ENCODE data around the gene KIF17.

KIF17 gene

DNA sequence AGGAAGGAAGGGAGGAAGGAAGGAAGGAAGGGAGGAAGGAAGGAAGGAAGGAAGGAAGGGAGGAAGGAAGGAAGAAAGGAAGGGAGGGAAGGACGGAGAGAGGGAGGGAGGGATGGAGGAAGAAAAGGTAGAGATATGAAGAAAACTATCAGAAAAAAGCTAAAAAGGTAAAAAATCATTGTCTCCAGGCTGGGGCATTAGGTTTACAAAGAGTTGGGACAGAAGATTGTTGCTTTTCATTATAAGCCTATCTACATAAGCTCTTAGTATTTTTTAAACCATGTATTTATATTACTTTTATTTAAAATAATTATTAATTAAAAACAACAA lies 91.7 kb downstream of the KIF17 start:
- no peak for DNase-seq (ENCODE audit: low read depth, low spot score)

GRCh38 chr1:20625176-20626097 lies 92.4 kb downstream of the KIF17 start:
- DNase-seq (ENCODE audit: low read depth, low spot score) = no peak

DNA sequence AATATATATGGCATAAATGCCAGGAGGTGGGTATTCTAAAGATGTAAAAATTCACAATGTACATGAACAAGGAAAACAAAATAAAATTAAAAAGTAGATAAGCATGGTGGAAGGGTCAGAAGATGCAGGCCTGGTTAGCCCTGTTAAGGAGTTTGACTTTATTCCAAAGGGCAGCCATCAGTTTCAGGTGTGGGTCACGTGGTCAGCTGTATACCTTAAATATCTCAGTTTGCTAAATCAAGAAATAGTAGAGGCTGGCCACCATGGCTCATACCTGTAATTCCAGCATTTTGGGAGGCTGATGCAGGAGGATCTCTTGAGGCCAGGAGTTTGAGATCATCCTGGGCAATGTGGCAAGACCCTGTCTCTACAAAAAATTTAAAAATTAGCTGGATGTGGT lies 93.1 kb downstream of the KIF17 start:
- DNase-seq (ENCODE audit: low read depth, low spot score) = no peak

GRCh38 chr1:20621012-20621411 lies 96.8 kb downstream of the KIF17 start:
- no peak for DNase-seq (ENCODE audit: low read depth, low spot score)

DNA sequence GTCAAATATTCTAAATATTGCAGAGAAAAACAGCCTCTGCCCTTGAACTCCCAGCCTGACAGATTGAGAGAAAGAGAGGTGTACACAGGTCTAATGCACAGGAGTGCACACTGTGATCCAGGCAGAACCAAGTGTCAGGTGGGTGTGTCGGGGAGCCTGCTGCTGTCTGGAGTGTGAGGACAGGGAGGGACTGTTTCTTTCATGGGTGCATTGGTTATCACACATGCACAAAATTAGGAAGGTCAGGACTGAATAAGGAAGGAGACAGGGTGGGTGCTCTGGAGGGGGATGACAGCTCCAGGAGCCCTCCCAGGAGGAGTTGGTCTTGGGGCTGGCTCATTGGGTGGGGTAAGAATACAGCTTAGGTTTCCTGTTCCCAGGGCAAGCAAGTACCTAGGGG lies 97.8 kb downstream of the KIF17 start:
- no peak for DNase-seq (ENCODE audit: low read depth, low spot score)

DNA sequence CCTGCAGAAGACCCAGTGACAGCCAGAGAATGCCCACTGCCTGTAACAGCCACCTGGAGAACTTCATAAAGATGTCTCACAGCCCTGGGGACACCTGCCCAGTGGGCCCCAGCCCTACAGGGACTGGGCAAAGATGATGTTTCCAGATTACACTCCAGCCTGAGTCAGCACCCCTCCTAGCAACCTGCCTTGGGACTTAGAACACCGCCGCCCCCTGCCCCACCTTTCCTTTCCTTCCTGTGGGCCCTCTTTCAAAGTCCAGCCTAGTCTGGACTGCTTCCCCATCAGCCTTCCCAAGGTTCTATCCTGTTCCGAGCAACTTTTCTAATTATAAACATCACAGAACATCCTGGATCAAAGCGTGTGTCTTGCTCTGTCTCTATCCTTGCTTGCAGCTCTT lies 99.3 kb downstream of the KIF17 start:
- DNase-seq (ENCODE audit: low read depth, low spot score) = no peak

DNA sequence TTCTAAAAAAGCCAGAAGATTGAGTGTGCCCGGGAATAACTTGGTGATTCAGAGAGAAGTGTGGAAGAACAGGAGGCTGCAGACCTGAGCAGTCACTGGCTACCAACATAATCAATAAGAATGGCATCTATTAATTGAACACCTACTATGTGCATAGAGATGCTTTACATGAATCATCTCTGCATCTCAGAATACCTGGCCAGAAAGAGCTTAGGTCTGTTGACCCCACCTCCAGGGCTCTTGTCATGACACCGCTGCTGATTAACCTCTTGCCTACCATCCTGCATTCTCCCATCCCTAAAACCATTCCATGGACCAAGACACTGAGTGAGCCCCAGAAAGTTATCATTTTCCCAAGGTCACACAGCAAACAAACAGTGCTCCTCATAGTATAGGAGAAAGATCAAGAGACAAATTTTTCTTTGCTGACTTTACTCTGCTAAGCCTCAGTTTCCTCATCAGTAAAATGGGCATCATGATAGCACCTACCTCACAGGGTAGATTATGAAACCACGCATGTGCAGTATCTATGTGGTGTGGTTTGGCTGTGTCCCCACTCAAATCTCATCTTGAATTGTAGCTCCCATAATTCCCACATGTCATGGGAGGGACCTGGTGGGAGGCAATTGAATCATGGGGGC lies 100.8 kb downstream of the KIF17 start:
- DNase-seq (ENCODE audit: low read depth, low spot score) = no peak

DNA sequence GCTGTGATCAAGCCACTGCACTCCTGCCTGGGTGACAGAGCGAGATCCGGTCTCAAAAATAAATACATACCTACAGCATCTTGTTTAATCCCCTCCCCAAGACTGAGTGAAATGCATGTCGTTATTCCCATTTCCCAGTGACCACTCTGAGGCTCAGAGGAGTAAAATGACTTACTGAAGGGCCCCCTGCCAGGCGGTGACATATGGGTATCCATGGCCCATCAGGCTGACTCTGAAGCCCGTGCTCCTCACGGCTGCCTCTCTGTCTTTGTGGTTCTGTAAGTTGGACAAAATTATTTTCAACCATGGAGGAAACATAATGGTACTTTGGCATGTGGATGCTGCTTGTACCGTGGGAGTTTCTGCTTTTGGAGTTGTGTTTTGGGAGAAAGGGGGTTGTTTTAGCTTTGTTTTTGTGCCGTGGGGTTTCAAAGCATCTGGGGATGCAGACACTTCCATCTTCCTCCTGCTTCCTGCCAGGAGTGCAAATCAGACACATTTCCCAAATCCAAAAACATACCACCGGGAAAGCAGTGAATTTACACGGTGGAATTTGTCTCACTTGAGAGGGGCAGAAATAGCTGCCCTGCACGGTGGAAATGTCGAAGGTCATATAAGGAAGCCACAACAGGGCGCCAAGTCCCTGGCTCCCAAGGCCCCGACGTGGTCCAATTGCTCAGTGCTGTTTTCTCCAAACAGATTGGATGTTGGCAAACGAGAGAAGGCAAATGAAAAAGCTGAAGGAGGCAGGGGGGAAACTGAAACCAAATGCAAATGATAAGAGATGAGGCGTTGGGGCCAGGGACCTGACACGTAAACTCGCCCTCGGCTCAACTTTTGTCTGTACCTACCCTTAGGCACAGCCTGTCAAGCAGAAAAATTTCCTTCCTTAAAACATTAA lies 101.6 kb downstream of the KIF17 start:
- DNase-seq (ENCODE audit: low read depth, low spot score) = no peak

GRCh38 chr1:20614131-20614579 lies 103.7 kb downstream of the KIF17 start:
- DNase-seq (ENCODE audit: low read depth, low spot score) = no peak
